Suprapubic skin (tissue), 4 donors: ENCODE data around the gene IARS2.

Experiments used
- POLR2A ChIP-seq, 2 donors: fragments of 450-650 bp; IDR thresholded peaks; one replicate each; pipeline ENCODE4 v1.6.1; 2017; ENCODE audit warnings: antibody characterized with exemption in 2 of 2, mild to moderate bottlenecking in 2 of 2, moderate library complexity in 2 of 2
- POLR2AphosphoS5 ChIP-seq, 3 donors: sonication (generic); formaldehyde crosslinking; IDR thresholded peaks; one replicate each; pipeline ENCODE4 v1.6.1; 2017; ENCODE audit warnings: antibody characterized with exemption in 3 of 3
- TF ChIP-seq, protein P1 (sequence below), 2 donors: fragments of 200-600 bp in 1 of 2; fragments of 450-650 bp in 1 of 2; sonication (generic) in 1 of 2; IDR thresholded peaks; one replicate each; pipeline ENCODE4 v1.5.1; 2016 to 2019; ENCODE audit warnings: antibody characterized with exemption in 2 of 2, mild to moderate bottlenecking in 1 of 2, moderate library complexity in 1 of 2

DNA sequence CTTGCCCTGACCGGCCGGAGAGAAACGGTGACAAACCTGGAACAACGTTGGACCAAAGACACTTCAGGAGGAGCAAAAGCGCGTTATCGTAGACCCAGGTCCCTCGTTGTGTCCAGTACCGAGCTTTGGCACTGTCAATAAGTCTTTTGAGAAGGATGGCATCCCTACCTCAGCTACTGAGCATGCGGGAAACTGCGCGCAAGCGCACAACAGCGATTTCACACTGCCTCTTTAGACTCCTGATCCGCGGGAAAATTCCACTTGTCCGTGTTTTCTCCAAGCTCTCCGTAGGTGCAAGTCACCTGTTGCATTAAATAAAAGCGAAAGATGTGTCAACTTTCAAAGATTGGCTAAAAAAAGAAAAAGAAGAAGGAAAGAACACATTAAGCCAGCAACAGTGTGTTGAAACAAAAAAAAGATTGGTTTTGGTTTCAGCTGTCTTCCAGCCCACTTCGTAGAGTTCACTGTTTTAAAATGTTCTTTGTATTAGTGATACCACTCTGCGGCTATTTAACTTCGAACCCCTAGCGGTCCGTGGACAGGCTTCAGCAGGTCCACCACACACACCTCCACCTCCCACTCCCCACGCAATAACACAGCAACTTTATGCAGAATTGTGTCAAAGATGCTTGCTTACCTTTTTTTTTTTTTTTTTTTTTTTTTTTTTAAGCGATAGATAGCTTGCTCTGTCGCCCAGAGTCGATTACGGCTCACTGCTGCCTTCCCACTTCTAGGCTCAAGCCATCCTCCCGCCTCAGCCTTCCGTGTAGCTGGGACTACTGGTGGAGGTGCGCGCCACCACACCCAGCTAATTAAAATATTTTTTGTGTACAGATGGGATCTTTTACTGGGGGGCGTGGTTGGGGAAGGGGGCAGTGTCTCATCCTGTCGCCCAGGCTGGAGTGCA, 4.0 kb upstream of the IARS2 start, which contains the start of gene BPNT1:
- TF ChIP-seq, protein P1, sequence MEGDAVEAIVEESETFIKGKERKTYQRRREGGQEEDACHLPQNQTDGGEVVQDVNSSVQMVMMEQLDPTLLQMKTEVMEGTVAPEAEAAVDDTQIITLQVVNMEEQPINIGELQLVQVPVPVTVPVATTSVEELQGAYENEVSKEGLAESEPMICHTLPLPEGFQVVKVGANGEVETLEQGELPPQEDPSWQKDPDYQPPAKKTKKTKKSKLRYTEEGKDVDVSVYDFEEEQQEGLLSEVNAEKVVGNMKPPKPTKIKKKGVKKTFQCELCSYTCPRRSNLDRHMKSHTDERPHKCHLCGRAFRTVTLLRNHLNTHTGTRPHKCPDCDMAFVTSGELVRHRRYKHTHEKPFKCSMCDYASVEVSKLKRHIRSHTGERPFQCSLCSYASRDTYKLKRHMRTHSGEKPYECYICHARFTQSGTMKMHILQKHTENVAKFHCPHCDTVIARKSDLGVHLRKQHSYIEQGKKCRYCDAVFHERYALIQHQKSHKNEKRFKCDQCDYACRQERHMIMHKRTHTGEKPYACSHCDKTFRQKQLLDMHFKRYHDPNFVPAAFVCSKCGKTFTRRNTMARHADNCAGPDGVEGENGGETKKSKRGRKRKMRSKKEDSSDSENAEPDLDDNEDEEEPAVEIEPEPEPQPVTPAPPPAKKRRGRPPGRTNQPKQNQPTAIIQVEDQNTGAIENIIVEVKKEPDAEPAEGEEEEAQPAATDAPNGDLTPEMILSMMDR (IDR thresholded peaks at IDR 0.05) = no peak
- TF ChIP-seq POLR2AphosphoS5 (IDR thresholded peaks at IDR 0.05) (peak in 1 of 3 donors; percentile 19), POLR2A (IDR thresholded peaks at IDR 0.05) (no peak)
